ENCODE results near the gene PLLP. TPM values are rescaled to one million over a fixed set of nuclear protein-coding genes. Genes with fewer than 3 reads are reported as not detected.

Gene PLLP, protein sequence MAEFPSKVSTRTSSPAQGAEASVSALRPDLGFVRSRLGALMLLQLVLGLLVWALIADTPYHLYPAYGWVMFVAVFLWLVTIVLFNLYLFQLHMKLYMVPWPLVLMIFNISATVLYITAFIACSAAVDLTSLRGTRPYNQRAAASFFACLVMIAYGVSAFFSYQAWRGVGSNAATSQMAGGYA
- 2.8 TPM for total RNA-seq

DNA sequence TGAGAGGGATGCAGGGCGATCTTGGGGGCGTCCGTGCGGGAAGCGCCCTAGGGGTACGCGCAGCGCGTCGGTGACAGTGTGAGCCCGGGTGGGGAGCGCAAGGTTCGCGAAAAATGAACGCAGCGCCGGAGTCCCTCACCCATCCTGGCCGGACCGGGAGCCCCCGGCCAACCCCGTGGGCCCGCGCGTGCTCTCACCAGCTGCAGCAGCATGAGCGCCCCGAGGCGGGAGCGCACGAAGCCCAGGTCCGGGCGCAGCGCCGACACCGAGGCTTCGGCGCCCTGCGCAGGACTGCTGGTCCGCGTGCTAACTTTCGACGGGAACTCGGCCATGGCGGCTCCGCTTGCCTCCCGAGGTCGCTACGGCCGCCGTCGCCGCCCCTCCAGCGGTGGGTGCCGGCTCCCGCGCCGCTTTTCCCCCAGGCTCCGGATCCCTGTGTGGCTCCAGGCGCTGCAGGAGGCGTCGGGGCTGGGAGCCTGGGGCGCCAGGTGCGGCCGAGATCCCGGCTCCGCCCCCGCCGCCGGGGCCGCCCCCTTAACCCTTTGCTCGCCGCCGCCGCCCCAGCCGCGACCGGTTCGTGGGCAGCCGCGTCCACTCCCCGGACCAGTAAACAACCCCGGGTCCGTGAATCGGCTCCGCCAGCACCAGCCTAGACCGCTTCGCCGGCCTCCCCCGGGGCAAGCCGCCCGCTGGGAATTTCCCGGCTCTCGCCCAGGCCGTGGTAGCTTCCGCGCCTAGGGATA lies at the start of gene PLLP:
PLLP (minus strand) TSS at position 464 of the 743 bp plus-strand sequence; CDS start at position 332, 132 bp downstream.

DNA sequence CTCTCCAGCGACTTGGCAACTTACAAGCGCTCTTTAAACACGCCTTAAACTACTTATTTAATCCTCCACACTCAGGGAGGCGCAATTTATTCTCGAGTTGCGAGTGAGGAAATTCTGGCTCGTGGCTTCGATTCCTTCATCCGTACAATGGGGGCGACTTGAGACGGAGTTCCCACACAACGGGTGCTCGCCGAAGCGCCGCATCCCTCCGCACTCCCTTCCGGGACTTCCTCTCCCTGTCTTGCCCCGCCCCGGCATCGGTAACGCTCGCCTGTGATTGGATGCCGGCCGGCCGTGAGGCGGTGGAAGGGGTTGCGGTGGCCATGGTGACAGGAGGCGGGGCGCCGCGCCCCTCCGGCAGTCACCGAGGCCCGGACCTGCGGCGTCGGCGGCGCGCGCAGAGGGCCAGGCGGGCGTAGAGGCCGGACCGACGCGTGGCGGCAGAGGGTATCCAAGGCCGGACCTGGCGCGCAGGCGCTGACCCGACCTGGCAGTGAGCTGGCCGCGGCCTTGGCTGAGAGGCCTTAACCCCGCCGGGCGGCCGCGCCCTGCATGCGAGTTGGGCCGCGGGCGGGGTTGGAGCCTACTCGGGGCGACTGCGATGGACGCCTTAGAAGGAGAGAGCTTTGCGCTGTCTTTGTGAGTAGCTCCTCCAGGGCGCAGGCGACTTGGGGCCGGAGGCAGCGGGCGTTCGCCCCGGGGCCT lies 39.6 kb downstream of the PLLP start, which contains the start of gene ARL2BP:
ARL2BP (plus strand) TSS at position 493 of the 705 bp plus-strand sequence; CDS start at position 602, 109 bp downstream.

Small RNA genes lying within 50 kb of the gene (small RNA-seq; reads per million reads assigned to genes)
- not detected for gene AC108081.1 (ENCODE audit: low replicate concordance)

Other genes with a start within 250 kb of the PLLP start
- 51.3 TPM for gene CPNE2, start 192.1 kb downstream of the PLLP start, total RNA-seq
- 101 TPM for gene PSME3IP1, start 98.6 kb downstream of the PLLP start, total RNA-seq
- gene RSPRY1, start 98.3 kb downstream of the PLLP start, total RNA-seq: 98.6 TPM
- 61.7 TPM for gene ARL2BP, start 39.4 kb downstream of the PLLP start, total RNA-seq
- gene CCL22, start 74.1 kb upstream of the PLLP start, total RNA-seq: not detected
- 3.1 TPM for gene CX3CL1, start 87.8 kb upstream of the PLLP start, total RNA-seq
- not detected for gene CCL17, start 120.1 kb upstream of the PLLP start, total RNA-seq
- gene CIAPIN1, start 162.7 kb upstream of the PLLP start, total RNA-seq: 73.6 TPM
- gene COQ9, start 162.8 kb upstream of the PLLP start, total RNA-seq: 51.0 TPM
- gene POLR2C, start 178.0 kb upstream of the PLLP start, total RNA-seq: 80.1 TPM
- gene DOK4, start 201.8 kb upstream of the PLLP start, total RNA-seq: 66.7 TPM